ENCODE data around the gene RASSF1.
A peak's percentile ranks its signal among the peaks of the same experiment; 100 is the strongest.
"Not testable (repeated sequence)": the region's sequence is repeated elsewhere in the genome, so short reads cannot be mapped to it uniquely, and the experiment has no call there.

The RASSF1 gene

DNA sequence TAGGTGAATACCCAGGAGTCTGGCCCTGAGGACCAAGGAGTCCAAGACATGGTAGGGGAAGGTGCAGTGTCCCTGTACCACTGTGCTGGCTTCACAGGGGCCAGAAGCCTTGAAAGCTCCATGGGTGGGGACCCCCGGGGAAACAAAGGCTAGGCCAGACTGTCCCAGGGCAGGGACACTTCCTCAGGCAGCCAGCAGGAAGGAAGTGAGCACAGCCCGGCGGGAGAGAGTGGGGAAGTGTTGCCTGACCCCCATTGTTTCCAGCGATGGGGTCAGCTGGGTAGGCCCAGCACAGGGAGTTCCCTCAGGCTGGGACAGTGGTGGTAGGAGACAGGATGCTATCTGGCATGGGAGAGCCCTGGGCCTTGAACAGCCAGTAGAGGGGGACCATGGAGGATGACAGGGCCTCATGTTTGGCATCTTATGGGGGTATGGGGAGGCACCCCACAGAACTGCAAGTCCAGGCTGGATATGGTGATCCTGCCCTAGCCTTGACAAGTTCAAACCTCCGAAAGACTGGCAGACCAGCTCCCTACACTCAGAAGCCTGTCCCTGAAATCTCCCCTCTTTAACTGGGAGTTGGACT lies 16.9 kb downstream of the RASSF1 start:
- no peak for DNase-seq (ENCODE audit: low read depth in 2 of 2)

- DNase-seq (ENCODE audit: low read depth in 2 of 2): no peak
These were observed 17.5 kb downstream of the RASSF1 start for GRCh38 chr3:50323092-50323600.

GRCh38 chr3:50322386-50323091 lies 18.1 kb downstream of the RASSF1 start, which contains the start of gene HYAL2:
Gene HYAL2, minus strand, starts transcription at chr3:50322745. Its CDS starts 2,256 bp downstream, at chr3:50320489.
- DNase-seq (ENCODE audit: low read depth in 2 of 2): no peak

- no peak for DNase-seq (ENCODE audit: low read depth in 2 of 2)
These were observed 18.6 kb downstream of the RASSF1 start for GRCh38 chr3:50322115-50322385.

- peak; percentile 75 to 78 for DNase-seq (ENCODE audit: low read depth in 2 of 2)
These were observed 19.1 kb downstream of the RASSF1 start for GRCh38 chr3:50321336-50322114.

- no peak for DNase-seq (ENCODE audit: low read depth in 2 of 2)
These were observed 19.7 kb downstream of the RASSF1 start for GRCh38 chr3:50320853-50321335.

DNA sequence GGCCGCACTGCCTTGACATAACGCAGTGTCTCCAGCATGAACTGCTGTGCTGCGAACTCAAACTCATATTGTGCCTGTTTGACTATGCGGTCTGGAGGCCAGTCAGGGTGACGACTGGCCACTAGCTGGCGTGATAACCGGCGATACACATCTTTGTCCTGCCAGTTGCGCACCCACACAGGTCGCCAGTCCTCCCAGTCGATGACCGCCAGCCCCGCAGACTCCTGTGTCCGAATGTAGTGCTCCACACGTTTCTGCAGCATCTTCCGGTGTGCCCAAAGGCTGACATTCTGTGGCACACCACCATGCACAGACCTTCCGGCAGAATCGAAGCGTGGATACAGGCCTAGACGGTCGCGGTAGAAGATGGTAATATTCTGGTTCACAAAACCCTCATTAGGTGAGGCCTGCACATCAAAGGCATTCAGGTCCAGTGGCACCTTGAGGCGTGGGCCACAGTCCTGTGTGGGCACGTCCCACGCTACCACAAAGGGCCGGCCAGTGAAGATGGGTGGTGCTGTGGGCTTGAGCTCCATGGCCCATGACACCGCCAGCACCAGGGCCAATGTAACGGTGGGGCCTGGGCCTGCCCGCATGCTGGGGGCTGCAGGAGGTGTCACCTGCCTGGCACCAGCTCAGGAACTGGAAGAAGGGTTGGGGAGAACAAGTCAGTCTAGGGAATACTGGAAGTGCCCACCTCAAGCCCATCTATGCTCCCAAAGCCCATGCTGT lies 20.6 kb downstream of the RASSF1 start:
- no peak for DNase-seq (ENCODE audit: low read depth in 2 of 2)

- DNase-seq (ENCODE audit: low read depth in 2 of 2): no peak
These were observed 21.3 kb downstream of the RASSF1 start for GRCh38 chr3:50319181-50319893.

- DNase-seq (ENCODE audit: low read depth in 2 of 2): no peak
These were observed 22.0 kb downstream of the RASSF1 start for GRCh38 chr3:50318615-50319014.

DNA sequence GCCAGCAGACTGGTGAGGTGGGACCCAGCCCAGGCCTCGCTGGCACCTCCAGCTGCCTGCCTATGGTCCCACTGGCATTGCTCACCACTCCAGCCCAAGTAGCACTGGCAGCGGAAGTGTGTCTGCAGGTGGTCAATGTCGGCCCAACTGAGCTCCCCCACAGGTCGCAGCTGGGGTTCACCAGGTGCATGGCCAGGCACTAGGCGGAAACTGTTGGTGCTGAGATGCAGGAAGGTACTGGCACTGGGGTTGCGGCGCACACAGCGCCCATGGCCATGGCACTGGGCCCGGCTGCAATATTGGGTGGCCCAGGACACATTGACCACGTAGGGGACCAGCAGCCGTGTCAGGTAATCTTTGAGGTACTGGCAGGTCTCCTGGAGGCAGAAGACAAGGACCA lies 22.5 kb downstream of the RASSF1 start:
- no peak for DNase-seq (ENCODE audit: low read depth in 2 of 2)

DNA sequence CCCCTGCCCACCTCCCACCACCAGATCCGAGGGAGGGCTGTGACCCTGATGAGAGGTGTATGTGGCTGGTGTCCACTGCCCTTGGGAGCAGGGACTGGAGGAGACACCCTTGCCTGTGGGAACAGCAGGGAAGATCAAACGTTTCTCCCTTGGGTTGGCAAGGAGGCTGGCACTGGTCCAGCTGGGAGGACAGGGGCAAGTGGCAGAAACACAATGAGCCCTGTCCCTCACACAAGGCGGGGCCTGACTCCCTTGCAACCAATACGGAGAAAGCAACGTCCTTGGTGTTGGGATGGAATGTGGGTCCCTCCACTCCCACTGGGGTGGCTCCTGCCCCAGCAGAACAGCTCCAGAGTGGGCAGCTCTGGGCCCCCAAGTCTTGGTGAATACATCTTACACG lies 23.3 kb downstream of the RASSF1 start:
- DNase-seq (ENCODE audit: low read depth in 2 of 2): no peak

DNA sequence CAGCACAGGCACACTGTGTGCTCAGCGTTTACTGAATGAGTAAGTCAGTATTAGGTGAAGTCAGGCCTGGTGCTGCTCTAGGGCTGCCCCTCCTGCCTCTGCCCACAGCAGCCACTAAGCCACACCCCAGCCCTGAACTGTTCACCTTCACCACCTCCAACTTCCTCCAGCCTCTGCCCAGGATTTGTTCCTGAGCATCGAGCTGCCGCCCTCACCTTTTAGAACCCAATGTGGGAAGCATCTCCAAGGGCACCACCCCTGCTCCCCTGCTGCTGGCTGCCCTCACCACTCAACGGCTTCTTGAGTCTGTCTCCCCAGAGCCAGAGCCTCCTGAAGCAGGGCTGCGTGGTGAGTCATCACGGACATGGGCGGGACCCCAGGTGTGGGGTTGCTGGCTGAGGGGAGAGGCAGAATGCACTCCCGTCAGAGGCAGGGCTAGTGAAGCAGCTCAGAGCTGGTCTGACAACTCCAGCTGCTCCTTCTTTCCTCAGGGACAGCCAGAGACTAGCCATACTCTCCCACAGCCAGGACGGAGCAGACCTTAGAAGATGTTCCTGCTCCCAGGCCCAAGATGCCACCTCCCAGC lies 23.9 kb downstream of the RASSF1 start:
- no peak for DNase-seq (ENCODE audit: low read depth in 2 of 2)

DNA sequence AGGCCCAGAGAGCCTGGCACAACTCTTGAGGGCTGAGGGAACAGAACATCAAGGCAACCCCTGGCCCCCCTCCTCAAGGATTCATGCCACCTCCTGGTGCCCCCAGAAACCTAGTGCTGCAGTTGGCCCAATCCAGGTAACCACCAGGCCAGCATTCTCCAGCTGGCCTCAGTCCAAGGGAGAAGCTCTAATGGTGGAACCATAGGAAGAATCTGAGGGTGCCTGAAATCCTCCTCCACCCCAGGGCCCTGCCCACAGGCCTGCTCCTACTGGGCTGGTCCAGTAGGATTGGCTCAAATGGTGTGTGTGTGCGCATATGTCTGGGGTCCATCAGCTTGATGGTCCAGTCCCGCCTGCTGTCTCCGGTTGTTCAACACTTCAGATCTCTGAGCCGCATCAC lies 25.8 kb downstream of the RASSF1 start:
- DNase-seq (ENCODE audit: low read depth in 2 of 2): no peak

DNA sequence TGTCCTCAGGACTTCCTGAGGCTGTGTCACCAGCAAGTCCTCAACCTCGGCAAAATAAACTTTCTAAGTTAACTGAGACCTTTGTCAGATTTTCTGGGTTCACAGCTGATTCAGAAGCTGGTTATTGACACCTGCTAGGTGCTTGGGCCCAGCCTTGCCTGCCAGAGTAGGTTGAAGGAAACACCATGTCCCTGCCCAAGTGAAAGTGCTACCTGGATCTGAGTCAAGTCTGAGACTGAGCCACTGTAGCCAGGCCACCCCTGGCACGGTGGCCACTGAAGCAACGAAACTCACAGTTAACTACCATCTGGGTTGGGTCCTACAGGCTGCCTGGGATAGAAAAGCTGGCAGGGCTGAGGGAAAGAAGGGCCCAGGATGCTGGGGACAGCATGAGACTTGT lies 26.3 kb downstream of the RASSF1 start:
- no peak for DNase-seq (ENCODE audit: low read depth in 2 of 2)

DNA sequence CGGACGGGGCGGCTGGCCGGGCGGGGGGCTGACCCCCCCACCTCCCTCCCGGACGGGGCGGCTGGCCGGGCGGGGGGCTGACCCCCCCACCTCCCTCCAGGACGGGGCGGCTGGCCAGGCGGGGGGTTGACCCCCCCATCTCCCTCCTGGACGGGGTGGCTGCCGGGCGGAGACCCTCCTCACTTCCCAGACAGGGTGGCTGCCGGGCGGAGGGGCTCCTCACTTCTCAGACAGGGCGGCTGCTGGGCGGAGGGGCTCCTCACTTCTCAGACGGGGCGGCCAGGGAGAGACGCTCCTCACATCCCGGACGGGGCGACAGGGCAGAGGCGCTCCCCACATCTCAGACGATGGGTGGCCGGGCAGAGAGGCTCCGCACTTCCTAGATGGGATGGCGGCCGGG lies 28.6 kb downstream of the RASSF1 start:
- not testable (repeated sequence) for DNase-seq (ENCODE audit: low read depth in 2 of 2)

DNA sequence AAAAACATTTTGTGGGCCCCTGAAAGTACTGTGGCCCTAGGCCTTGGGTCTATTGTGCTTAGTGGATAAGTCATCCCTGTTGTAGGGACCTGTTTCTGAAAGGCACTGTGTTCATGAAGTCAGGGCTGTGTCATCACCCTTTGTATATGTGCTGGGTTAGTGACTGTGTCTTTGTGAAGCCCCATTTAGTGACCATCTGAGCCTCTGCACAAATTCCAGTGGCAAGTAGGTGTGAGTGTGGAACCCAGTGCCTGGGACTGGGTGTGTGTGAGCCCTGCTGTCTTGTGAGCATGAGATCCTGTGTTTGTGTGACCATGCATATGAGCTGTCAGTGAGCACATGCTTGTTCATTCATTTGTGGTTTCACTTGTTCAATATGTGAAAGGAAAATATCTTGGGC lies 36.0 kb downstream of the RASSF1 start:
- no peak for DNase-seq (ENCODE audit: low read depth in 2 of 2)

GRCh38 chr3:50303013-50303815 lies 37.4 kb downstream of the RASSF1 start, which contains the start of gene HYAL1:
Gene HYAL1, minus strand, starts transcription at chr3:50303574. Its CDS starts 618 bp downstream, at chr3:50302956.
- no peak for DNase-seq (ENCODE audit: low read depth in 2 of 2)

DNA sequence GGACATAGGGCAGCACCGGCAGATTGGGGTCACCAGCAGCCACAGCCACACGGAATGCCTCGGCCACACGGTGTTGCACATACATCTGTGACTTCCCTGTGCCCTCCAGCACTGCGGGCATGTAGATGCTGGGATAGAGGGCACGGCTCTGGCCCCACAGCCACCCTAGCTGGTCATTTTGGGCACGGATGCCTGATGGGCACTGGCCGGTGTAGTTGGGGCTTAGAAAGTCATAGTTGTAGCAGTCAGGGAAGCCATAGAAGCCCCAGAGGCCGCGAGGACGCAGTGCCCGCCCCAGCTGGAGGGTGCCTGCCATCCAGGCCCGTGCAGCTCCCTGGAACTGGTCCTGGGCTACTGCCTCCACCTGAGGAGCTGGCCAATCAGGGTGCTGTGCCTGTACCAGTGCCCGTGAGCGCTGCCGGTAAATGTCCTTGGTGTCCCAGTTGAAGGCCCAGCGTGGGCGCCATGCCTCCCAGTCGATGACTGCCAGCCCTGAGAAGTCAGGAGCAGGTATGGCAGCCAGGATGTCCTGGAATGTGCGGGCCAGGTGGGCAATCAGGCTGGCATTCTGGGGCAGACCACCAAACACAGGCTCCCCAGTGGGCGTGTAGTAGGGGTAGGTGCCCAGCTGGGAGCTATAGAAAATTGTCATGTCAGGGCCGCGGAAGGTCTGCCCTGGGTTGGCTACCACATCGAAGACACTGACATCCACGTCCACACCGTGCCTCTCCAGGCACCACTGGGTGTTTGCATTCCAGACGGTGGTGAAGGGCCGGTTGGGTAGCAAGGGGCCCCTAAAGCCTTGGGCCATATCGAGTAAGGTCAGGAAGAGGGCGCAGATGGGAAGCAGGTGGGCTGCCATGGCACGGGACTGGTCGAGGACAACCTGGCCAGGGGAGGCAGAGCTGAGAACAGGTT lies 38.3 kb downstream of the RASSF1 start:
- no peak for DNase-seq (ENCODE audit: low read depth in 2 of 2)

DNA sequence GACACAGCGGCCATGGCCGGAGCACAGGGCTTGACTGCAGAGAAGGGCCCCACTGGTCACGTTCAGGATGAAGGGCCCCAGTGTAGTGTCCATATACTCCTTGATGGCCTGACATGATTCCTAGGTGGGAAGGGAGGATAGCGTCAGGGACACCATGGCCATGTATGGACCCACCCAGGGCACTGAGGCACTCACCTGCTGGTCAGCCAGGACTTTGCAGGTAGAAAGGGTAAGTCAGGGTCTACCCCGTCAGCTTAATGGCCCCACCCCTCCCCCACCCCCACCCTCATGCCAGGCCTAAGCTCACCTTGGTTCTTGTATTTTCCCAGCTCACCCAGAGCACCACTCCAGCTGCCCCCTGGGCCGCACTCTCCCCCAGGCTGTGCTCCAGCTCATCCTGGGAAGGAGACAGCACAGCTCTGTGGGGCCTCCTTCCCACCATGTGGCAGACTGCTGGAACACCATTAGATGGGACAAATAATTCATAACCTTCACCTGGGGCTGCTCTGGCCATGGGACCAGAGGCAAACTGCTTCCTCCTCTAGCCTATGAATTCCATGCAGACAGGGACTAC lies 39.9 kb downstream of the RASSF1 start:
- DNase-seq (ENCODE audit: low read depth in 2 of 2): no peak
